Liver (tissue), 3 donors: ENCODE data around the gene GABBR2.

ENCODE experiments used
- CTCF ChIP-seq: fragments of 150-350 bp; IDR thresholded peaks from 2 replicates; pipeline ENCODE4 v1.5.1; 2017; ENCODE audit warnings: improper control_type of control experiment, low read depth, low read length; ENCODE audit not compliant: missing input control
- FOXA1 ChIP-seq: IDR thresholded peaks from 2 replicates; pipeline ENCODE4 v1.6.1; 2016; ENCODE audit warnings: antibody characterized with exemption
- GABPA ChIP-seq, 2 donors: IDR thresholded peaks in 1 of 2; conservative IDR thresholded peaks in 1 of 2; 2 replicates each; pipeline ENCODE4 v1.6.1; 2016; ENCODE audit warnings: antibody characterized with exemption in 2 of 2, mild to moderate bottlenecking in 1 of 2, moderate library complexity in 1 of 2
- HNF4G ChIP-seq: IDR thresholded peaks from 2 replicates; pipeline ENCODE4 v1.6.1; 2016; ENCODE audit warnings: antibody characterized with exemption
- JUND ChIP-seq, 2 donors: IDR thresholded peaks; 2 replicates each; pipeline ENCODE4 v1.6.1; 2016; ENCODE audit warnings: antibody characterized with exemption in 2 of 2
- MAX ChIP-seq: IDR thresholded peaks from 2 replicates; pipeline ENCODE4 v1.6.1; 2016; ENCODE audit warnings: antibody characterized with exemption
- RAD21 ChIP-seq, 2 donors: IDR thresholded peaks; 2 replicates each; pipeline ENCODE4 v1.6.1; 2016; ENCODE audit warnings: antibody characterized with exemption in 2 of 2, mild to moderate bottlenecking in 2 of 2
- RXRA ChIP-seq, 2 donors: IDR thresholded peaks; 2 replicates each; pipeline ENCODE4 v1.6.1; 2017 to 2018; ENCODE audit warnings: antibody characterized with exemption in 2 of 2, mild to moderate bottlenecking in 1 of 2
- SP1 ChIP-seq: IDR thresholded peaks from 2 replicates; pipeline ENCODE4 v1.6.1; 2018; ENCODE audit warnings: antibody characterized with exemption, mild to moderate bottlenecking
- TAF1 ChIP-seq: conservative IDR thresholded peaks from 2 replicates; pipeline ENCODE4 v1.6.1; 2016; ENCODE audit warnings: antibody characterized with exemption, mild to moderate bottlenecking
- YY1 ChIP-seq: IDR thresholded peaks from 2 replicates; pipeline ENCODE4 v1.6.1; 2016; ENCODE audit warnings: antibody characterized with exemption, mild to moderate bottlenecking
- ZBTB33 ChIP-seq: IDR thresholded peaks from 2 replicates; pipeline ENCODE4 v1.6.1; 2016; ENCODE audit warnings: antibody characterized with exemption
- donor health status: healthy.
- donor health status: healthy.

- TF ChIP-seq CTCF (no peak), HNF4G (no peak), TAF1 (no peak), SP1 (no peak), RXRA (IDR thresholded peaks at IDR 0.05) (no peak), YY1 (no peak), MAX (no peak), FOXA1 (no peak), ZBTB33 (no peak), RAD21 (IDR thresholded peaks at IDR 0.05) (no peak), JUND (IDR thresholded peaks at IDR 0.05) (no peak), GABPA (IDR thresholded peaks at IDR 0.05 in 1 of 2, conservative IDR thresholded peaks at IDR 0.05 in 1 of 2) (no peak)
These were observed 253.2 kb downstream of the GABBR2 start for GRCh38 chr9:98455256-98456155.
